SK-N-SH (cell line): ENCODE results near the gene S100A6. TPM values are rescaled to one million over a fixed set of nuclear protein-coding genes. Genes with fewer than 3 reads are reported as not detected.

ENCODE experiments used
- CTCF ChIA-PET: fragments of 300-600, 350-600 bp; formaldehyde crosslinking; extraction: SDS; loops from one replicate; lab custom pipeline; 2021; lab: Yijun Ruan, JAX
- POLR2A ChIA-PET: fragments of 350-600 bp; sonication (Branson Sonifier 250); formaldehyde crosslinking; extraction: SDS; loops from one replicate; lab custom pipeline; 2020; ENCODE audit warnings: antibody characterized with exemption, inconsistent platforms; lab: Yijun Ruan, JAX
- DNase-seq: peaks from one replicate; pipeline ENCODE4 v3.0.0; 2012
- H2AFZ ChIP-seq: fragments of 200-600 bp; sonication (generic); 2 replicates; pipeline ENCODE4 v1.8.1; 2016; ENCODE audit warnings: antibody characterized with exemption, mild to moderate bottlenecking, low read depth
- H3F3A ChIP-seq: fragments of 200-600 bp; sonication (generic); replicated peaks from 2 replicates; pipeline ENCODE3; 2016; ENCODE audit warnings: antibody characterized with exemption, mild to moderate bottlenecking; ENCODE audit not compliant: insufficient read depth
- H3K27ac ChIP-seq, 2 experiments: fragments of 200-500 bp in 1 of 2; fragments of 200-600 bp in 1 of 2; sonication (Bioruptor generic) in 1 of 2; sonication (generic), shearing (Covaris generic) in 1 of 2; 2 replicates each; pipeline versions ENCODE4 v1.5.1 to v1.6.1; 2014 to 2016; ENCODE audit warnings: low read depth in 2 of 2, inconsistent platforms in 1 of 2, low read length in 1 of 2, mild to moderate bottlenecking in 1 of 2, mixed read lengths in 1 of 2
- H3K27me3 ChIP-seq: fragments of 200-600 bp; sonication (generic), shearing (Covaris generic); 2 replicates; pipeline ENCODE4 v1.6.1; 2016; ENCODE audit warnings: mixed run types; ENCODE audit not compliant: insufficient read depth
- H3K36me3 ChIP-seq, 2 experiments: fragments of 200-500 bp in 1 of 2; fragments of 200-600 bp in 1 of 2; sonication (Bioruptor generic) in 1 of 2; sonication (generic) in 1 of 2; replicated peaks in 1 of 2; 2 replicates each; pipeline versions ENCODE3 to v1.5.1; 2014 to 2016; ENCODE audit warnings: low read length in 1 of 2, mild to moderate bottlenecking in 1 of 2; ENCODE audit not compliant: insufficient read depth in 2 of 2, control insufficient read depth in 1 of 2
- H3K4me1 ChIP-seq, 2 experiments: fragments of 200-500 bp in 1 of 2; fragments of 200-600 bp in 1 of 2; sonication (Bioruptor generic) in 1 of 2; sonication (generic), shearing (Covaris generic) in 1 of 2; 2 replicates each; pipeline versions ENCODE4 v1.5.1 to v1.6.1; 2014 to 2016; ENCODE audit warnings: low read depth in 1 of 2, low read length in 1 of 2, mixed run types in 1 of 2; ENCODE audit not compliant: insufficient read depth in 2 of 2, control insufficient read depth in 1 of 2
- H3K4me2 ChIP-seq: fragments of 200-600 bp; sonication (generic), shearing (Covaris generic); 2 replicates; pipeline ENCODE4 v1.6.1; 2017; ENCODE audit warnings: mixed run types
- H3K4me3 ChIP-seq, 2 experiments: fragments of 200-500 bp in 1 of 2; fragments of 200-600 bp in 1 of 2; sonication (Bioruptor generic) in 1 of 2; sonication (generic), shearing (Covaris generic) in 1 of 2; 2 replicates each; pipeline versions ENCODE4 v1.5.1 to v1.8.1; 2014 to 2016; ENCODE audit warnings: low read depth in 2 of 2, inconsistent platforms in 1 of 2, low read length in 1 of 2, mild to moderate bottlenecking in 1 of 2, mixed read lengths in 1 of 2, moderate library complexity in 1 of 2
- H3K79me2 ChIP-seq: fragments of 200-600 bp; sonication (generic); 2 replicates; pipeline ENCODE4 v1.8.1; 2017; ENCODE audit warnings: mild to moderate bottlenecking; ENCODE audit not compliant: insufficient read depth
- H3K9ac ChIP-seq: fragments of 200-600 bp; sonication (generic); 2 replicates; pipeline ENCODE4 v1.6.1; 2017; ENCODE audit warnings: mixed run types
- H3K9me2 ChIP-seq: fragments of 200-600 bp; sonication (generic); 2 replicates; pipeline ENCODE4 v1.6.1; 2017; ENCODE audit warnings: mixed run types
- H3K9me3 ChIP-seq: fragments of 200-600 bp; sonication (generic); 2 replicates; pipeline ENCODE4 v1.6.1; 2017; ENCODE audit warnings: mixed run types, mild to moderate bottlenecking, moderate library complexity
- H4K20me1 ChIP-seq: fragments of 200-600 bp; sonication (generic); 2 replicates; pipeline ENCODE4 v1.6.1; 2017; ENCODE audit warnings: mild to moderate bottlenecking, mixed run types; ENCODE audit not compliant: insufficient read depth
- CHD2 ChIP-seq: fragments of 150-350 bp; IDR thresholded peaks from 2 replicates; pipeline ENCODE4 v1.6.1; 2018; ENCODE audit warnings: low read length; ENCODE audit not compliant: partially characterized antibody
- CTCF ChIP-seq: fragments of 200-600 bp; sonication (generic); IDR thresholded peaks from 2 replicates; pipeline ENCODE4 v1.6.1; 2017; ENCODE audit warnings: antibody characterized with exemption, mild to moderate bottlenecking, moderate library complexity
- EZH2phosphoT487 ChIP-seq: fragments of 200-600 bp; sonication (generic); IDR thresholded peaks from 2 replicates; pipeline ENCODE4 v1.6.1; 2017; ENCODE audit warnings: low read depth, mixed run types, mild to moderate bottlenecking, antibody characterized with exemption, moderate library complexity, borderline replicate concordance
- FOSL2 ChIP-seq: IDR thresholded peaks from 2 replicates; pipeline ENCODE4 v1.4.0; 2012; ENCODE audit warnings: low read depth, mild to moderate bottlenecking, moderate library complexity, borderline replicate concordance
- IRF3 ChIP-seq: fragments of 150-350 bp; IDR thresholded peaks from 2 replicates; pipeline ENCODE4 v1.6.1; 2016; ENCODE audit warnings: mild to moderate bottlenecking, low read depth, low read length
- JUND ChIP-seq: IDR thresholded peaks from 2 replicates; pipeline ENCODE4 v1.4.0; 2012
- MAX ChIP-seq: IDR thresholded peaks from 2 replicates; pipeline ENCODE4 v1.4.0; 2012; ENCODE audit warnings: low read depth
- MEF2A ChIP-seq: IDR thresholded peaks from 2 replicates; pipeline ENCODE4 v1.4.0; 2012; ENCODE audit warnings: low read depth, borderline replicate concordance
- MXI1 ChIP-seq: IDR thresholded peaks from 2 replicates; pipeline ENCODE4 v1.6.1; 2012; ENCODE audit warnings: mild to moderate bottlenecking, low read depth, low read length, improper control_type of control experiment
- NFIC ChIP-seq: IDR thresholded peaks from 2 replicates; pipeline ENCODE4 v1.4.0; 2012; ENCODE audit warnings: borderline replicate concordance
- RAD21 ChIP-seq: IDR thresholded peaks from 2 replicates; pipeline ENCODE4 v1.6.1; 2012; ENCODE audit warnings: mild to moderate bottlenecking, low read length
- RCOR1 ChIP-seq: fragments of 150-350 bp; IDR thresholded peaks from 2 replicates; pipeline ENCODE4 v1.6.1; 2017; ENCODE audit warnings: antibody characterized with exemption, low read length
- REST ChIP-seq: IDR thresholded peaks from 2 replicates; pipeline ENCODE4 v1.6.1; 2012; ENCODE audit warnings: mild to moderate bottlenecking, low read depth, low read length, moderate library complexity
- SIN3A ChIP-seq: IDR thresholded peaks from 2 replicates; pipeline ENCODE4 v1.6.1; 2012; ENCODE audit warnings: low read depth, mild to moderate bottlenecking, low read length, moderate library complexity, borderline replicate concordance
- SMC3 ChIP-seq: IDR thresholded peaks from 2 replicates; pipeline ENCODE4 v1.6.1; 2012; ENCODE audit warnings: low read depth, low read length, improper control_type of control experiment
- TAF1 ChIP-seq: IDR thresholded peaks from 2 replicates; pipeline ENCODE4 v1.6.1; 2012; ENCODE audit warnings: low read depth, mild to moderate bottlenecking, low read length, moderate library complexity, borderline replicate concordance
- TCF12 ChIP-seq: IDR thresholded peaks from 2 replicates; pipeline ENCODE4 v1.4.0; 2012
- USF1 ChIP-seq: IDR thresholded peaks from 2 replicates; pipeline ENCODE4 v1.4.0; 2012; ENCODE audit warnings: low read depth, borderline replicate concordance
- USF2 ChIP-seq: fragments of 150-350 bp; IDR thresholded peaks from 2 replicates; pipeline ENCODE4 v1.6.1; 2017; ENCODE audit warnings: antibody characterized with exemption, low read length, low read depth, borderline replicate concordance
- YY1 ChIP-seq: IDR thresholded peaks from 2 replicates; pipeline ENCODE4 v1.4.0; 2012; ENCODE audit warnings: low read depth, mild to moderate bottlenecking
- WGBS: methylation state at CpG from one replicate; pipeline ENCODE4 v1.1.6; 2017; ENCODE audit warnings: low lambda C conversion rate; 5-methylcytosine and 5-hydroxymethylcytosine counted together
- polyA plus RNA-seq, 3 experiments: library from polyadenylated mRNA; depleted of rRNA; stranded (reverse); fragments of >200 nt; gene quantifications; 2 replicates each; pipeline ENCODE4 v1.2.3, GENCODE V29; 2012

S100A6 gene
- polyA plus RNA-seq, 1 of the 3 experiments (the other 2 are of a cell fraction), result 895 TPM

- TF ChIP-seq REST, result no peak
- no peak for TF ChIP-seq MAX
- no peak for TF ChIP-seq MEF2A
- no peak for TF ChIP-seq EZH2phosphoT487
- TF ChIP-seq JUND, result no peak
- TF ChIP-seq TAF1, result no peak
Observed at GRCh38 chr1:153513023-153513422, 22.8 kb downstream of the S100A6 start (continued).

GRCh38 chr1:153510984-153511410, 24.8 kb downstream of the S100A6 start:
- H3K4me3 ChIP-seq, result no peak overlapping the region; a peak in 1 of 4 replicates
- ChIA-PET POLR2A (no interaction called here), CTCF (interaction anchor here (0.7 to 18.0 kb wide), 57 partner anchors 9 to 511 kb away, joined by 3 to 283 read pairs (median 5); partner anchors contain the start of genes CHTOP, PGLYRP4, S100A1 and S100A13)
- H3K27ac ChIP-seq, result peak overlapping the region in 1 of 2 experiments; percentile 9; a peak in 1 of 4 replicates
- no peaks in the 10 kb centered on the region for H3K79me2 ChIP-seq
- H3F3A ChIP-seq, result peaks cover 26% of the 10 kb centered on the region
- H3K4me2 ChIP-seq, result no peak overlapping the region
- TF ChIP-seq IRF3, result no peak
- TF ChIP-seq USF1, result peak; percentile 59; the same call in 1 of the 2 replicates
- peak; percentile 99 for TF ChIP-seq MAX
- 0 out of 2 replicates have a peak, but pooled peaks have one; percentile 37 for TF ChIP-seq RCOR1
- peak; percentile 65 for TF ChIP-seq CHD2
- TF ChIP-seq SIN3A, result peak; percentile 69; the same call in 1 of the 2 replicates
- 0 out of 2 replicates have a peak, but pooled peaks have one; percentile 33 for TF ChIP-seq USF2
- TF ChIP-seq MXI1, result peak; percentile 96
- peak; percentile 96 for TF ChIP-seq RAD21
- no peak for TF ChIP-seq EZH2phosphoT487
- peak; percentile 97 for TF ChIP-seq SMC3
- peak; percentile 14; the same call in 1 of the 2 replicates for TF ChIP-seq TCF12
- TF ChIP-seq NFIC, result peak; percentile 48; the same call in 1 of the 2 replicates
- peak; percentile 95 for TF ChIP-seq CTCF
- TF ChIP-seq YY1, result no peak
- no peak for TF ChIP-seq FOSL2
- 0% methylated on average over 7 of the region's 7 CpGs for WGBS
- no peak overlapping the region for H3K9ac ChIP-seq
- H4K20me1 ChIP-seq, result no peaks in the 10 kb centered on the region
- peak; percentile 89 for DNase-seq
- H3K27me3 ChIP-seq, result no peaks in the 10 kb centered on the region
- H2AFZ ChIP-seq, result peak overlapping the region; percentile 67; the same call in 1 of the 2 replicates
- no peaks in the 10 kb centered on the region for H3K9me3 ChIP-seq
- H3K9me2 ChIP-seq, result no peaks in the 10 kb centered on the region
- H3K36me3 ChIP-seq, result no peaks in the 10 kb centered on the region
- H3K4me1 ChIP-seq, result peaks cover 4 to 20% of the 10 kb centered on the region in 2 experiments; a peak in 3 of 4 replicates
